Right renal pelvis (tissue), 4 donors: ENCODE measurements around the gene RASSF1. TPM values are rescaled to one million over a fixed set of nuclear protein-coding genes. Genes with fewer than 3 reads are reported as not detected.

Source experiments
- DNase-seq, 4 donors: peaks; one replicate each; pipeline ENCODE4 v3.0.0-alpha.2; 2013; ENCODE audit warnings: low read depth in 4 of 4, low spot score in 3 of 4, missing footprints in 1 of 4
- polyA plus RNA-seq, 4 donors: library from polyadenylated mRNA; unstranded; fragments of 120-200 nt; gene quantifications; one replicate each; pipeline ENCODE4 v1.2.1, GENCODE V29; 2013; ENCODE audit not compliant: insufficient read length in 4 of 4

Gene RASSF1
- polyA plus RNA-seq, 4 donors, result 17.5 to 22.8 (median 17.8) TPM

GRCh38 chr3:50369012-50369670 is 28.5 kb upstream of the RASSF1 start:
- no peak for DNase-seq

GRCh38 chr3:50365842-50366220 is 25.2 kb upstream of the RASSF1 start:
- no peak for DNase-seq

GRCh38 chr3:50365080-50365841 is 24.6 kb upstream of the RASSF1 start:
- DNase-seq, result no peak

- DNase-seq, result no peak
Observed at GRCh38 chr3:50364573-50365079, 24.0 kb upstream of the RASSF1 start.

GRCh38 chr3:50359760-50360110 is 19.1 kb upstream of the RASSF1 start:
- no peak for DNase-seq

GRCh38 chr3:50358911-50359759 is 18.5 kb upstream of the RASSF1 start, which contains the start of gene TMEM115:
TMEM115 (minus strand) TSS chr3:50359521; CDS start chr3:50359063, 458 bp downstream.
- peak; percentile 83 to 97 (median 94) for DNase-seq

- no peak for DNase-seq
Observed at GRCh38 chr3:50358355-50358910, 17.8 kb upstream of the RASSF1 start.

GRCh38 chr3:50357481-50357880 is 16.8 kb upstream of the RASSF1 start:
- no peak for DNase-seq

- no peak for DNase-seq
Observed at GRCh38 chr3:50356553-50356952, 15.9 kb upstream of the RASSF1 start.

GRCh38 chr3:50355829-50356552 is 15.4 kb upstream of the RASSF1 start:
- no peak for DNase-seq

- DNase-seq, result no peak
Observed at GRCh38 chr3:50354850-50355249, 14.2 kb upstream of the RASSF1 start.

GRCh38 chr3:50354186-50354764 is 13.6 kb upstream of the RASSF1 start:
- DNase-seq, result no peak

GRCh38 chr3:50353245-50354004 is 12.8 kb upstream of the RASSF1 start:
- DNase-seq, result no peak

- DNase-seq, result no peak
Observed at GRCh38 chr3:50352781-50353180, 12.1 kb upstream of the RASSF1 start.

GRCh38 chr3:50351323-50351697 is 10.7 kb upstream of the RASSF1 start:
- no peak for DNase-seq

GRCh38 chr3:50350527-50351322 is 10.1 kb upstream of the RASSF1 start, which contains the start of the genes CYB561D2 and NPRL2:
CYB561D2 (plus strand) TSS chr3:50350862; CDS start chr3:50351434, 572 bp downstream.
NPRL2 (minus strand) TSS chr3:50350775; CDS start chr3:50350652, 123 bp downstream.
- peak; percentile 83 to 89 (median 86) for DNase-seq

- no peak for DNase-seq
Observed at GRCh38 chr3:50350213-50350526, 9.5 kb upstream of the RASSF1 start.

- DNase-seq, result no peak
Observed at GRCh38 chr3:50347187-50347813, 6.7 kb upstream of the RASSF1 start.
